HG03025 (cell line): ENCODE data around the gene ADAM12.

ENCODE experiments used
- ATAC-seq: cut with Tn5 transposase; IDR thresholded peaks from one replicate; pipeline ENCODE4 v1.9.1; 2021; ENCODE audit warnings: mild to moderate bottlenecking, moderate library complexity; ENCODE audit not compliant: unreplicated experiment, low FRiP score

The ADAM12 gene

DNA sequence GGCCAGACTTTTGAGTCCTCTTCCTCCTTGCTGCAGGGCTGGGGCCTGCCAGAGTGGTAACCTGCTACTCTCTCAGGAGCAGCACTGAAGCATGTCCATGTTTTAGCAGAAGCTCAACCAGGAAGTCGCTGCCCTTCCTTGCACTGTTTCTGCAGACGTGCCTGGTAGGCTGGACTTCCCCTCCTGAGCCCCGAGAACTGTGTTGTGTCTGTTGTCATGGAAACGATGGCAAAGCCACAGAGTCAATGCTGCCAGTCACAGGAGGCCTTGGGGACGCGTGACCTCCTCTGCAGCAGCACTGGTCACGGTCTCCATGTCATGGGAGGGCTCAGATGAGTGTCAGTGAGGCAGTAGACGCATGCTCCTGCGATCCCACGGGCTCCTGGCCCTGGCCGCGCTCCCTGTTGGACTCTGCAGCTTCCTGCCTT lies 346.5 kb downstream of the ADAM12 start:
- ATAC-seq, result peak; percentile 97

DNA sequence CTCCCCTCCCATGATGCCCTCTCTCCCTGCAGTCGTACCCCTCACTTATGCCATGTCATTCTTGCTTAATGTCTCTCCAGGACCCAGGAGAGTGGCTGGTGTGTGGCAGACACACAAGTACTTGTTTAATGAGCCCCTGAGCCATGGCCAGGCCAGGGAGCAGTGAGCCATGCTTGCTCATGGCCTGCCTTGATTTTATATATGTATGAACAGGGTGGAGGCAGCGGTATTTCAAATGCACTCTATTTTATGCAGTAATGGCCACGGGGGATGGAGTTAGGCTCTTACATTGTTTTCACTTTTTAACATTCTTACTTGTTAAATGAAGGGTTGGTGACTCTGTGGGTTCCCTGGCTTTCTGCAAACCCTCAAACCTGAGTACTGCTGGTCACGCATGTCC lies 347.2 kb downstream of the ADAM12 start:
- ATAC-seq, result no peak

DNA sequence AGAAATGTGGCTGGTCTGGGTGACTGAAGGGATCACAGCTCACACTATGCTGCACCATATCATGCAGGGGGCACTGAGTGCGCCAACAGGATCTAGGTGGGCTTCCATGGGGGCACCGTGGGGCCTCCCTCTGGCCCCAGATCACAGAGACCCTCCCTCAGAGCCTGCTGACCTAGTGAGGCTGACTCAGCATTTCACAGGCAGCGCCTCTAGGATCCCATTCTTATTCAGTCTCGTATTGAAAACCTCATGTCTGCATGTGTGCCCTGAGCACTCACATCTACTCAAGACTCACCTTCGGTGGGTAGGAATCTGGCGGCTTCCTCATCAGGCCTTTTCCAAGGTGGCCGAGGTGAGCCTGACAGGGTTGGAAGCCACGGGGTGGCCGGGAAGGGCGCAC lies 350.3 kb downstream of the ADAM12 start:
- no peak for ATAC-seq

DNA sequence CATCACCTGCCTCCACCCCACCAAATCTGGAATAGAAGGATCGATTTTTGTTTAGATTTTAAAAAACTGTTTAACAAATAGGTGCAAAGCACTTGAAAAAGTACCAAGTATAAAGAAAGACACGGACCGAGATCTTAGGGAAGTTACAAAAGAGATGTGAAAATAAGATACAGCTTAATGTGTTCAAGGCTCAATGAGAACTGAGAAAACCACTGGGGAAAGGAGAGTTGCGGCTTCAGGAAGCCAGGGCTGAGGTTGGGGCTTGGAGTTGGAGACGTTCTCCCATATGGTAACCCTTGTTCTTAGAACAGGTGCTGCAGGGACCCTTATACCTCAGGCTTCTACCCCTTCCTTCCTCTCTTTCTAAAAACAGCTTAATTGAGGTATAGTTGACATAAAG lies 351.8 kb downstream of the ADAM12 start:
- no peak for ATAC-seq

DNA sequence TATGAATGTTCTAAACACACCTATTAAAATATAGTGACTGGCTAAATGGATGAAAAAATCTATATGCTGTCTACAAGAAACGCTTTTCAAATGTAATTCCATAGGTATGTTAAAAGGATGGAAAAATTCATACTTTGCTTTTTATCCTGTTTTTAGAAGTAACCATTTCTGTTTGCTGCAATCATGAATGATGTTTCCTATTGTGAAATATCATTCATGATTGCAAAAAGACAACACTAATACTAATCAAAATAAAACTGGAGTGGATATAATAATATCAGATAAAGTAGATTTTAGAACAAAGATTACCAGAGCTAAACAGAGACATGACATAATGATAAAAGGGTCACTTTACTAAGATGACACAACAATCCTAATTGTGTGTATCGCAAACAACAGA lies 353.7 kb downstream of the ADAM12 start:
- no peak for ATAC-seq

DNA sequence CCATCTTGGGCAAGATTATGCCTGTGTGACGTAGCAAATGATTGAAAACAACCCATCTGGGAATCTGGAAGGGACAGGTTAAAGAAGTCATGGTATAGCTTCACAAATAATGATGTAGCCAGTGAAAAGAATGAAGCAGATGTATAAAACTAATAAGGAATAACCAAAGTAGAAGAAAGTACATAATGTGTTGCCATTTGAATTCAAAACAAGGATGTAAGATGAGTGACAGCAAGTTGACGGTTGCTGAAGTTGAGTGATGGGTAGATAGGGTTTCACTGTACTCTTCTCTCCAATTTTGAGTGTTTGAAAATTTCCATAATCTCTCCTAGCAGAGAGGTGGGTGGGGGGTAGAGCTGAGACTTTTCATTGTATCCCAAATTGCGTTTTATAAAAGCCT lies 358.3 kb downstream of the ADAM12 start:
- ATAC-seq, result no peak

DNA sequence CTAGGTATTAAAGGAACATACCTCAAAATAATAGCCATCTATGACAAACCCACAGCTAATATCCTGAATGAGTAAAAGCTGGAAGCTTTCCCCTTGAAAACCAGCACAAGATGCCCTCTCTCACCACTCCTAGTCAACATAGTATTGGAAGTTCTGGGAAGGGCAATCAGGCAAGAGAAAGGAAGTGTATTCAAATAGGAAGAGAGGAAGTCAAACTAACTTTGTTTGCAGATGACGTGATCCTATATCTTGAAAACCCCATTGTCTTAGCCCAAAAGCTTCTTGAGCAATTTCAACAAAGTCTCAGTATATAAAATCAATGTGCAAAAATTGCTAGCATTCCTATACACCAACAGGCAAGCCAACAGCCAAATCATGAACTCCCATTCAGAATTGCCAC lies 360.6 kb downstream of the ADAM12 start:
- no peak for ATAC-seq

DNA sequence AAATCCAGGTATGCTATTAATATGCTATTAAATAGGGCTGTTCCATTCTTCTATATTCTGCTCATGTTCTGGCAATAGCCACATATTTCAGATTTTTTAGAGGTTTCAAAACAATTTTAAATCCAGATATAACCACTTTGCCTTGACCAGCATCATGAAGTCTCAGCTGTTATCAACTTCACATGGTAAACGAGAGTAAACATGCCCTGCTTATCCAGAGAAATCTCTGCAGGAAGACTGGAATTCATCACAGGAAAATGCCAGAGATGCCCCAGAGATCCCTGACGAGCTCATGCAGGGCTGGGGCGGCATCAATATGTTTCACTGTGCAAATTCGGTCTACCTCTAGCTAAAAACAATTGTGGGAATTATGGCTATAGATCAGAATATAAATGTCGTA lies 365.4 kb downstream of the ADAM12 start:
- no peak for ATAC-seq

DNA sequence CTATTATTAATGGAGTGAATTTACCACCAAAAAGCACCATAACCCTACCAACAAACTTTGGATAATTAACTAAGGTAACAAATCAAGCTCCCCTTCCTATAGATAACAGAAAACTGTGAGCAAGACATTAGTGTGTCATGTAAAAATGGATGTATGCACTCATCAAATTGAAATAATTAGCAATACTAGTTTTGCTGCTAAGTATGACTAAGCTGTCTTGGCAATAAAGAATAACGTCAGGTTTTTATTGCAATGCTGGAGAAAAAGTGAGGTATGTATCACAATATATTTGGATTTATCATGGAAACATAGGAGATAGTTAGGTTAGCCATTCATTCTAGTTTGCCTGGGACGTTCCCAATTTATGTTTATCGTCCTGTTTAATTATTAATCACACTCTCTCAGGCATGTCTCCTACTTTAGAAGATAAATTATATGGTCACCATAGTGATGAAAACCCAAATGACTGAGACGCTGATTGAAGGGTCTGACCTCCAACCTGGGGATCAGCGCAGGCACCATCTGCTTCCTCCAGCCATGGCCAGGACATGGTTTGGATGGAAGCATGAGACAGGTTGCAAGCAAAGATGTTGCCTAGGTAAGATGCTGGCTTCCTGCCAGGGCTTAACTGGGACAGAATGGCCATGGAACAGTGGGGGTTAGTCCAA lies 366.3 kb downstream of the ADAM12 start:
- ATAC-seq, result no peak

DNA sequence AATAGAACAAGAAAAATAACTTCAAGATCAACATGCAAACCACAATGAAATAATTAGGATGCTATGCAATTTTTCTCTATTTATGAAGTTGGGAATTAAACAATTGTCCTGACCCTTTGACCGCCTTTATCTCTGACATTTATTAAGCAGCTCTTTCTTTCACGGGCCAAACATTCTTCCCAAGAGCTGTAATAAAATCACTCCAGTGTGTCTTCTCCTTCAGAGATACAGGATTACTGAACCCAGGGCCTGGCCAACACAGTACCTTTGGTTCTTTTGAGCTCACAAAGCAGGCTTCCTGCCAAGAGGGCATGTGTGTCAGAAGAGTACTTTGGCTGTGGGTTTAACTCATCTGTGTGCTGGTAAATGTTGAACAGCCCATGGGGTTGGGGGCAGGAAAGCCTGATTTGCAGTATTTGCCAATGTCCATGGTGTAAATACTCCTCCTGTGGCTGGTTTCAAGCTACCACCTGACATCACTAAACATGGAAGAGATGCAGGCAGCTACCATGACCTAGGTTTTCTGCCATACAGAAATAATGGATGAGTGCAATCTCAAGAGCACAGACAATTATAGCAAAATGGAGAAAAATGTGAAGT lies 370.2 kb downstream of the ADAM12 start:
- ATAC-seq, result no peak

DNA sequence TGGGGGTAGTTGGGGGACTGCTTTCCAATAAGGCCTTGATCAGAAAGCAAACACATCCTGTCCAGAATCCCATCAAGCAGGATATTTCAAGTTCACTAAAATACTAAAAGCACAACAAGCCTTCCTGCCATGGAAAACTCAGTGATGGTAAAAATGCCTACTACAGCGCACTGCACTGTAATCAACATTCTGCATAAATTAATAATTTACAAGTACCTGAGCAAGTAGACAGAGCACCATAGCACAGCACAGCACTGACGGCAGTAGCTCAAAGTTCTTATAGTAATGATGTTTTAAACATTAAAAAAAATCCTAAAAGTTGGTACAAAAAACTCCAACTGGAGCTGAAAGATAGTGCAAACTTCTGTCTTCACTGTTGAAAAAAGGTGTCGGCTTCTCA lies 371.4 kb downstream of the ADAM12 start:
- no peak for ATAC-seq

DNA sequence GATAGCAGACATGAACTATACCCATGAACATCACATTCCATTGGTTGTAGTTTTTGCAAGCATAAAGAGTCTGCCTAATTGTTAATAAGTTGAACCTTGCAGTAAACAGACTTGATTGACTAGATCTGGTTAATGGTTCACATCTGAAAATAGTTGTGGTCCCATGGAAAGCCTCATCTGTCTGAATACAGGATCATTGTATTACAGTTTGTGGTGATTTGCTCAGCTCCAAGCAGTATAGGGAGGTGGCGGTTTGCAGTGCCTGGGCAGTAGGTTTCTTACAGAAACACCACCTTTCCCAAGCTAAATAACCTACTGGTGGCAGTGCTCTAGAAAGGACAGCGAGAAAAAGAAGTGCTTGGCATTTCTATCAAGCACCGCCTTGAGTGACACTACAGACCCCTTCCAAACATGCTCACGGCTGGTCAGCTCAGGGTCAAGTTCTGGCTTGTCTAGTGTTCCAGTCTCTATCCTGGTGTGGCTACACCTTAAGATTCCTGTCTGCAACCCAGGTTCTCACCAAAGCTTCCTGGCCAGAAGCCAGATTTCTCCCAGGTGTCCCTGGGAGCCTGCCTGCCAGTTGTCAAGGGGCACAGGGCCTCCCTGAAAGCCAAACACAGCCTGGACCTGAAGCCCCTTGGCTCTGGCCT lies 372.0 kb downstream of the ADAM12 start:
- ATAC-seq, result no peak

DNA sequence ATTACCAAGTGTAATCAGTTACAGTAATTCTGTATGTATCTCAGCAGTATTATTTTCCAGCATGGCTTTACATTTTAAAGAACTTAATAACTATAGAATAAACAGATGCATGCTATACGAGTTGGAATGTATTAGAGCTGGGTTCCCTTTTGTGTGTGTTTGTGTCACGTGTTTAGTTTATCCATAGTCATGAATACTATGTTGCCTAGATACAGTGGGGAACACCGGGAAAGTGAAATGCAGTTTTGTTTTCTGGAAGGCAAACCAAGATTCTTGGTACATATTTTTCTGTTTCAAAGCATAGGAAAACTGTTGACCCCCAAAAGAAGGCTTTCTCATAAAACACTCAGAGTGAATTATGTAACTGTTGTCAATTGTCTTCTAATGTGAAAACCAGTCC lies 372.9 kb downstream of the ADAM12 start:
- ATAC-seq, result no peak

DNA sequence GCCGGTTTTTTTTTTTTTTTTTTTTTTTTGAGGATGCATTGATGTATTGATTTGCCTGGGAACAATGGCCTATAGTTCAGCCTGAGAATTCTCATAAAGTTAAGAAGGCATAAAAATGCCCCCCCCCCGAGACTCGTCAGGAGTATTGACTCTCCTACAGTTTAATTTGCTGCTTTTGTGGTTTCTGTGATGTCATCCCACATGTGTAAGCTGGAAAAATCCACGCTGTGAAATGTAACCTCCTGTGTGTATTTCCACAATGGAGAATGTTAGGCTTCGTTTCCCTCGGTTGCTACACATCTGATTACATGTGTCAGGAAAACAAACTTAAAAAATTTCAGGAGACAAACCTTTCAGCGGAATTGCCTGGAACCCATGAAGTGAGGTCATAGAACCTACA lies 374.0 kb downstream of the ADAM12 start:
- no peak for ATAC-seq

DNA sequence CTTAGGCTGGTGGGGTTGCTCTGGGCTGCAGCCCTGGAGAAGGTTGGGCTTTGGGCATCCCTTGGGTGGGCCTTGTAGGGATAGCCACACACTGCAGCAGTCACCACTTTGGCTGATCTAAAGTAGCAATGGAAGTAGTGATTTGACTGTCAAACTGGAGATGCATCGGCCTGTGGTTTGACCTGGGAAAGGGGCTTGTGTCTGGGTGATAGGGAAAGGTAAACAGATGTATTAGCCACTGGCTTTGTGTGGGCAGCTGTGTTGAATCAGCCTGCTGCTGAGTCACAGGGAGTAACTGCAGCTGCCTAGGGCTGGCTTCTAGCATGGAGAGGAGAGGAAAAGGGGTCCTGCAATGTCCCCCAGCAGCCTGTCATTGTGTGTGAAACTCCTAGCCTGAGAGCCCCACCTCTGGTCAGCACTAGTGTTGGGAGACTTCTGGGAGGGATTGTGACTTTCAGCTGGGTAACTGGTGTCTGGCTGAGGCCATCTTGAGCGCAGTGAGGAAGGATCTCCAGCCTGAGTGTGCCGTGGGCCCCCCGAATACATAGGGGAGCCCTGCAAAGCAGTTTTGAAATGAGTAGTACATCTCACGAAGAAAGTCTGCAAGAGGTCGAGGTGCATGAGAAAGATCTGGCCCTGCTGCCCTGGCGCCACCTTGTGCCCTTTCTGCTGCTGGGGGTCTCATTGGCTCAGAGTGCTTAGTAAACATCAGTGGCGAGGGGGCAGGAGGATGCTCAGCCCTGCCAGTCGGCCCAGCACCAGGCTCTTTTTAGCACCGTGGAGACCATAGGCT lies 374.6 kb downstream of the ADAM12 start:
- peak; percentile 70 for ATAC-seq

DNA sequence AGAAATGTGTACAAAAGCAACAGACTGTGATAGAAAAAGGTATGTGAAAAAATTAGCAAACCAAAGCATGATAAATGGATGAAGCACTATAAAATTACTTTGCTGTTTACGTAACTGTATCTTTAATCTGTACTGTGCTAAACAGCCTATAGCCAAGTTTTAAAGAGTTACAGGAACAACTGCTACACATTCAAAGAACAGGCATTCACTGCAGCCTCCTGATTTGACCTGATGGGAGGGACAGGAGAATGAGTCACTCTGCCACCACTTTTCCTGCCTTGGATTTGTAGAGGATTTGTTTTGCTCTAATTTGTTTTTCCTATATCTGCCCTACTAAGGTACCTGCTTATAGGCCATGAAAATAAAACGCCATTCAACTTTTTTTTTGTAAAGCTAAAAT lies 375.8 kb downstream of the ADAM12 start:
- no peak for ATAC-seq

DNA sequence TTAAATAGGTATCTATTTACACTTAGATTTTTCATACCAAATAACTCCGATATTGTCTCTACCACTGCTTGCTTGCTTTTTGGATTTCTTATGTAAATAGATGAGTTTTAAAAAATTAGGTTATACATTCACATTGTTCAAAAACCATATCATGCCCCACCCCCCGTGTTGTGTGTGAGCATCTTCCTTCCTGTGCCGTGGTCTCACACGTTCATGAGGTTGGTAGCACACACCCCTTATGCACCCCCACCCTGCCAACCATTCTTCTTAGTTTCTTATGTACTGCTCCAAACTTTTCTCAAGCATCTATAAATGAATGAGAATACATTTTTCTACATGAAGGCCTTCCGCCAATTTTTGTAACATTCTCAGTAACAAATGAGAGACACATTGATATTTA lies 376.3 kb downstream of the ADAM12 start:
- no peak for ATAC-seq

DNA sequence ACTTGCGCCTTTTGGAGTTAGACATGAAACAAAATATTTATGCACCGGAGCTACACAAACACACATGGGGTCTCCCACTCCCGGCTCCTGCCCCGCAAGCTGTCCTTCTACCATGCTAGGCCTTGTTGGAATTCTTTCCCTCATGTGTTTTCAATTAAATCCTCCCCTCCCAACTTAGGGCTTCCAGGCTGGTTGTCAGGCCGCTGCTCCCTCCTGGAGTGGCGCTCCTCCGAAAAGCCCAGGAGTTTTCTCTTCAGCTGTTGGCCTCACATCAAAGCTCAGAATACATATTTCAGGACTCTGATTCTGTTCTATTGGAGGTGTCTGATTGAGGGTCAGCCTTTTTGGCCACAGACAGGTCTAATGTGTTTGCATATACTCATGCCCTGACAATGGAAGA lies 378.6 kb downstream of the ADAM12 start:
- ATAC-seq, result no peak

DNA sequence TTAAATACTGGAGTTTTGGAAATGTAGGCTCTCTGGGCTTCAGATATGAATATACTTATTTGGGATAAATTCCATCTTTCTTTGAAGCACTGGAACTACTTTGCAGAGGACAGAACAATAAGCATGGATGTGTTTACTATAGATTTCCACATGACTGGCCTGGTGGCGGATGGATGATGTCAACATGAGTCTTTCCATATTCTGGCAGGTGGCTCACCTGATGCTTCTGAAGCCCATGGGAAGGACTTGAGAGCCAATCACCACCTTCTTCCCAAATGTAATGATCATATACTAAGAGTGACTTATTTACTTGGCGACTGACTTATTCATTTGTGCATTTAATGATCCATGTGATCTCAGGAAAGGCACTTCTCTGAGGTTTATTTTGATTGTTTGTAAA lies 381.4 kb downstream of the ADAM12 start:
- ATAC-seq, result no peak

DNA sequence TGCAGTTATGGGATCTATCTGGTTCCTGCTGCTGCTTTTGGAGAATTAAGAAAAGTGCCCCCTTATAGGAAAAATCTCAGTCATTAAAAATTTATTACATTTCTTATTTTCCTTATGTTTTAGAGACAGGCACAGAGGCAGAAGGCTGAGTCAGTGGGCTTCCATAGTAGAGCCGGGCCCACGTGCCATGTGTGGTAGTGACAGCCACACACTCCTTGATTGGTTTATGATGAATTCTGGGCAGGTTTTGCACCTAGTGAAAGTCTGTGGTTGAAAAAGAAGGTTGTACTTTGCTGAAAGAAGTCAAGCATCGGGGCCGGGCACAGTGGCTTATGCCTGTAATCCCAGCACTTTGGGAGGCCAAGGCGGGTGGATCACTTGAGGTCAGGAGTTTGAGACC lies 382.0 kb downstream of the ADAM12 start:
- no peak for ATAC-seq

DNA sequence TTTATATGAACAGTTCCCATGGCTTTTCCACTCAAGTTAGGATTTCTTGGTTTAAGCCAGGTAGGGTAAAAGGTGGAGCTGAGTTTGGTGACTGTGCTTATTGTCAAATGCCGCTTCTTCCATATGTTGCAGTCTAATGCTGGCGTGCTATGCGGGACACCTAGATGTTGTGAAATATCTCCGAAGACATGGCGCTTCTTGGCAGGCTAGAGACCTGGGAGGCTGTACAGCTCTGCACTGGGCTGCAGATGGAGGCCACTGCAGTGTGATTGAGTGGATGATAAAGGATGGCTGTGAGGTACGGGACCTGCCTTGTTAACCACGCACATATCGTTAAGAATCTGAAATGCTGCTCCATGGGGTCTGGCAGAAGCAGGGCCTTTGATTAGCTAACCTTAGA lies 383.5 kb downstream of the ADAM12 start:
- ATAC-seq, result no peak
